Ectodermal cell (in vitro differentiated cells): ENCODE data around the gene NOSTRIN.
"Not testable (repeated sequence)": the region's sequence is repeated elsewhere in the genome, so short reads cannot be mapped to it uniquely, and the experiment has no call there.

Experiments
- H3K27ac ChIP-seq: 2 replicates; pipeline ENCODE4 v1.7.0; 2013; ENCODE audit warnings: mild to moderate bottlenecking, low read depth, low read length; ENCODE audit not compliant: insufficient read depth, poor library complexity, severe bottlenecking
- H3K27me3 ChIP-seq: 2 replicates; pipeline ENCODE4 v1.7.0; 2013; ENCODE audit warnings: mild to moderate bottlenecking, low read length; ENCODE audit not compliant: insufficient read depth, control insufficient read depth, poor library complexity, severe bottlenecking
- H3K36me3 ChIP-seq: one replicate; pipeline ENCODE4 v1.7.0; 2013; ENCODE audit warnings: low read length; ENCODE audit not compliant: control insufficient read depth, insufficient read depth
- H3K4me1 ChIP-seq: one replicate; pipeline ENCODE4 v1.7.0; 2013; ENCODE audit warnings: low read length; ENCODE audit not compliant: control insufficient read depth, insufficient read depth
- H3K4me3 ChIP-seq: 2 replicates; pipeline ENCODE4 v1.7.0; 2013; ENCODE audit warnings: low read depth, low read length, control low read depth; ENCODE audit not compliant: insufficient read depth
- H3K9me3 ChIP-seq: 2 replicates; pipeline ENCODE4 v1.7.0; 2013; ENCODE audit warnings: mild to moderate bottlenecking, low read length, moderate library complexity; ENCODE audit not compliant: control insufficient read depth
- WGBS, 2 experiments: methylation state at CpG; one replicate each; pipeline ENCODE4 v1.1.7; 2013; ENCODE audit warnings: missing lambda C conversion rate in 2 of 2; 5-methylcytosine and 5-hydroxymethylcytosine counted together

NOSTRIN gene

DNA sequence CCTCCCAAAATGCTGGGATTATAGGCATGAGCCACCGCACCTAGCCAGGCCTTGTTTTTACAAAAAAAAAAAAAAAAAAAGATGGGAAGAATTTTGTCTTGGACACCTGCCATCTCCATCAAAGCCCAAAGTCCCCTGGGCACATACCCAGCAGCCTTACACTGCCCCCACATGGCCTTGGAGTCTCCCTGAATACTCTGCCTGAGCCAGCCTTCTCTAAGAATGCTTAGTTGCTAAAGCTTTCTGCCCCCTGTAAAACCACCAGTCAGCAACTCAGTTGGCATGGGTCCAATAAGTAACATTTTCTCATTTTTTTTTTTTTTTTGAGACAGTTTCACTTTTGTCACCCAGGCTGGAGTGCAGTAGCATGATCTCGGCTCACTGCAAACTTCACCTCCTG is 47.2 kb downstream of the NOSTRIN start:
- no peak overlapping the region for H3K4me3 ChIP-seq
- 80 to 97% methylated on average over 2 of the region's 2 CpGs for WGBS, 2 experiments
- no peaks in the 10 kb centered on the region for H3K27me3 ChIP-seq
- H3K9me3 ChIP-seq, result no peaks in the 10 kb centered on the region
- no peaks in the 10 kb centered on the region for H3K4me1 ChIP-seq
- no peak overlapping the region for H3K27ac ChIP-seq
- no peaks in the 10 kb centered on the region for H3K36me3 ChIP-seq

DNA sequence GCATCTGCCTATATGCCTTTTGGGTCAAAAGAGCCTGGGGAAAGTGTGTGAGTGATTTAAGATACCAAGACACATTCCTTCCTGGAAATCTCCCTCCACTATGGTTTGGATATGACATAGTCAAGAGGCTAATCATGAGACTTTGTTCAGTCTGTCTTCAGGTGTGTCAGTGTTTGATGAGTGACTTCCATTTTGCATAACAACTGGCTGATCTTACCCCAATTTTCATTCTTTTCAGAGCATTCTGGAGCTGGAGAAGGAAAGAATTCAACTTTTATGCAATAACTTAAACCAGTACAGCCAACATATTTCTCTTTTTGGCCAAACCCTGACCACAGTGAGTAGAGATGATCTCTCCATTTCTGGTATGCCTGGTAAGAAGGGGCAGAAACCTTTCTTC is 48.4 kb downstream of the NOSTRIN start:
- Histone ChIP-seq H3K36me3 (no peaks in the 10 kb centered on the region), H3K27ac (no peak overlapping the region), H3K4me1 (no peaks in the 10 kb centered on the region), H3K9me3 (no peaks in the 10 kb centered on the region), H3K27me3 (no peaks in the 10 kb centered on the region), H3K4me3 (no peak overlapping the region)

DNA sequence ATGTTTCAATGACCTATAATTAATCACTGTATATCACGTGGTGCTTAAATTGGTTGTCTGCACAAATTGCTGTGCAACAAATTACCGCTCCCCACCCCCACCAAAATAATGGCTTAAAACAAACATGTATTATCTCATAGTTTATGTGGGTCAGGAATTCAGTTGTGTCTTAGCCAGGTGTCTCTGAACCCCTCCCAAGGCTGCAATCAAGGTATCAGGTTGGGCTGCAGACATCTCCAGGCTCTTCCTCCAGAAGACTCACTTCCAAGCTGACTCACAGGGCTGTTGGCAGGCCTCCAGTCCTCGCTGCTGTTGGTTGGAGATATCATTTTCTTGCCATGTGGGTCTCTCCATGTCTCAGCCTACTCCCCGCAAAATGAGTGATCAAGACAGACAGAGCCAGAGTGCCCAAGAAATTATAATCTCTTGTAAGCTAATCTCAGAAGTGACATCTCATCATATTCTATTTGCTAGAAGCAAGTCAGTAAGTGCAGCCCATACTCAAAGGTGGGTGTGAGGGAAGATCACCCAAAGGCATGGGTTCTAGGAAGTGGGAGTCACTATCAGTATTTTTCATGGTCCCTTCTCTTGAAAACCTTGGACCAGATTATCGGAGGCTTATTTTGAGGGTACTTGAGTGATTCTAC is 49.4 kb downstream of the NOSTRIN start:
- no peaks in the 10 kb centered on the region for H3K36me3 ChIP-seq
- no peak overlapping the region for H3K4me3 ChIP-seq
- H3K27me3 ChIP-seq, result no peaks in the 10 kb centered on the region
- H3K4me1 ChIP-seq, result no peaks in the 10 kb centered on the region
- H3K27ac ChIP-seq, result no peak overlapping the region
- no peaks in the 10 kb centered on the region for H3K9me3 ChIP-seq
- WGBS, 2 experiments, result 93 to 96% methylated on average over 5 of the region's 5 CpGs

DNA sequence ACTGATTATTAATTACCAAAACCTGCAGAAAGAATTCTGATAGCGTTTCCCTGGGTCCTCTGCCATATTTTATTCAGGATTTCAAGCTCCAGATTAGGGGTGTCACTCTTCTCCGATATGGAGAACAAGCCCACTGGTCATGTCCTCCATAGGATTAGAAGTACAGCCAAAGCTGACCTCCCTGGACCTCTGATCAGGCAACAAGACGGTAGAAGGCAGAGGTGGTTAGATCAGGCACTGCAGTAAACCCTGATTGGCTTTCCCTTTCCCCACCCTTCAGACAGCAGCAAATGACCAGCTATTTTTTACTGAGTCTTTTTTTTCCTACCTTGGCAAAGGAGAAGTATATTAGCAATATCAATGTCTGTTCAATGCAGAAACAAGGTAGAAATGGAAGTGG is 50.0 kb downstream of the NOSTRIN start:
- no peak overlapping the region for H3K4me3 ChIP-seq
- H3K4me1 ChIP-seq, result no peaks in the 10 kb centered on the region
- no peaks in the 10 kb centered on the region for H3K27me3 ChIP-seq
- H3K9me3 ChIP-seq, result no peaks in the 10 kb centered on the region
- WGBS, 2 experiments, result 65 to 72% methylated on average over 3 of the region's 3 CpGs
- H3K27ac ChIP-seq, result no peak overlapping the region
- no peaks in the 10 kb centered on the region for H3K36me3 ChIP-seq

DNA sequence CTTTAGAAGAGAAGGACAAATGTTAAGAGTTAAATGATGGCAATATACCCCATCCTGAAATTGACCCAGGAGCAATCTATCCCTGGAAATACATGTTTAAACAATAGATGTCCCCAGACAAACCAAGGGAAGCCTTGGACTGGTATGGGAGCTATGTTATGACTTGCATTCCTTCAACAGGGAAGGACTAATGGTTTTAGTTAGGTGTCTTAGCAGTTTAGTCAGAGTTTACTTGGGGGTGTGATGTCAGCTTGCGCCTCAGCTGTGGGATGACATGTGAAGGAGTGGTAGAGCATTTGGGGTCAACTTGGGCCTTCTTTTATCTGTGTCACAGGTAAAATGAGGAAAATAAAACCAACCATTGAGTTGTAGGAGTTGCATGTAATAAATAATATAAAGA is 51.0 kb downstream of the NOSTRIN start:
- no peaks in the 10 kb centered on the region for H3K4me1 ChIP-seq
- H3K9me3 ChIP-seq, result no peaks in the 10 kb centered on the region
- no peaks in the 10 kb centered on the region for H3K36me3 ChIP-seq
- WGBS, 2 experiments, result 95 to 100% methylated on average over 1 of the region's 1 CpG
- no peak overlapping the region for H3K4me3 ChIP-seq
- H3K27me3 ChIP-seq, result no peaks in the 10 kb centered on the region
- no peak overlapping the region for H3K27ac ChIP-seq

DNA sequence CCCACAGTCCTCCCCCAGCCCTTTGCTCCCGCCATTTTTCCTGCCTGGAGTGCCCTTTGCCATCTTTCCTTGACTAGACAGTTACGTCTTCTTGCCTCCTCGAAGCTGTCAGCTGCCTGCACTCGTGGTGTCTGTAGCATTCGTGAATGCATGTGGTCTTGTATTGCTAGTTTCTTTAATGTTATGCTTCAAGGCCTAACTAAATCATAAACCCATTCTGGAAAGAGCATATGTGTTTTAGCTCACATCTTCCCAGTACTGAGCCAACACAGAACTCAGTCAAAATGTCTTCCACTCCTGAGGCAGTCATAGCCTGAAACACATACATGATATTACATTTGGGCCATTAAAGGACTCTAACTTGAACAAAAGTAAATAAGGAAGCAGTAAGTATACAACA is 52.2 kb downstream of the NOSTRIN start:
- H3K9me3 ChIP-seq, result no peaks in the 10 kb centered on the region
- H3K4me3 ChIP-seq, result no peak overlapping the region
- H3K27me3 ChIP-seq, result no peaks in the 10 kb centered on the region
- no peaks in the 10 kb centered on the region for H3K36me3 ChIP-seq
- H3K27ac ChIP-seq, result no peak overlapping the region
- H3K4me1 ChIP-seq, result no peaks in the 10 kb centered on the region
- WGBS, 2 experiments, result 95 to 99% methylated on average over 5 of the region's 5 CpGs

DNA sequence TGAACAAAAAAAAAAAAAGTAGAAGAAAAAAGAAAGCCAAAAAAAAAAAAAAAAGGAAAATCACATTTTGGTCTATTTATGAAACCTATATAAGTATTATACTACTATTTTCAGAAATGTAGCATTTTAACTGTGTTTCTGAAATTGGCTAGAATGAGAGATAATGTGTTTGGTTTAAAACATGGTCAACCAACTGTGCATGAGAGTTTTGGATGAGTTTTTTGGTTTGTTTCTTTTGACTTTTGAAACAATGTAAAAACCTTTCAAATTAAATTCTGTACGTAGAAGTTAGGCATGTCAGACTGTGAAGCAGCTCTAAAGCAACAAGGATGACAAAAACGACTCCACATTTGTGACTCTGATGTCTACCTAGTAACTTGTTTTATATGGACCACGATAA is 53.2 kb downstream of the NOSTRIN start:
- Histone ChIP-seq H3K27me3 (no peaks in the 10 kb centered on the region), H3K36me3 (no peaks in the 10 kb centered on the region), H3K4me1 (no peaks in the 10 kb centered on the region), H3K9me3 (no peaks in the 10 kb centered on the region), H3K27ac (no peak overlapping the region), H3K4me3 (no peak overlapping the region)
- WGBS, 2 experiments, result 95 to 97% methylated on average over 3 of the region's 3 CpGs

DNA sequence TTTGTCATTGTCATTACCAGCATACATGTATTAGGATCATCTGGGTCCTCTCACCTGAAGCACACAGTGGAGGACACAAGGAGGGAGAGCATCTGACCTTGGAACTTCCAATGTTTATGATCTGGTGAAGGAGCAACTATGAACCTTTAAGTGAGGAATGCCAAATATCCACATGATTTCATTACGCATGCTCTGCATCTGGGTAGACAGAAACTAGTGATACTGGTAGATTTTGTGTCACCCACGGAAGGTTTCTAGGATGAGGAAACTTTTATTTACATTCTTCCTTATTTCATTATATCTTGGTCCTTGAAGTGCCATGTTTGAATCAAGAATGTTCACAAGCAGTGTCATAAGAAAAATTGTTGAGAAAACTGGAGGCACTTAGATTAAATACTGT is 55.7 kb downstream of the NOSTRIN start:
- 100% methylated on average over 1 to 2 of the region's 2 CpGs for WGBS, 2 experiments
- Histone ChIP-seq H3K27ac (no peak overlapping the region), H3K9me3 (no peaks in the 10 kb centered on the region)

DNA sequence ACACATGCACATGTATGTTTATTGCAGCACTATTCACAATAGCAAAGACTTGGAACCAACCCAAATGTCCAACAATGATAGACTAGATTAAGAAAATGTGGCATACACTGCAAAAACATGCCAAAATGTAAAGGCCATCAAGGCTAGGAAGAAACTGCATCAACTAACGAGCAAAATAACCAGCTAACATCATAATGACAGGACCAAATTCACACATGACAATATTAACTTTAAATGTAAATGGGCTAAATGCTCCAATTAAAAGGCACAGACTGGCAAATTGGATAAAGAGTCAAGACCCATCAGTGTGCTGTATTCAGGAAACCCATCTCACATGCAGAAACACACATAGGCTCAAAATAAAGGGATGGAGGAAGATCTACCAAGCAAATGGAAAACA is 64.7 kb downstream of the NOSTRIN start:
- not testable (repeated sequence) for H3K4me3 ChIP-seq, H3K27me3 ChIP-seq, H3K36me3 ChIP-seq, H3K27ac ChIP-seq, H3K4me1 ChIP-seq, H3K9me3 ChIP-seq
- WGBS, 2 experiments, result no CpG with 5 or more reads among the region's 1 CpG

More for the DNA sequence above, 55.7 kb downstream of the NOSTRIN start:
- H3K27me3 ChIP-seq, result no peaks in the 10 kb centered on the region
- H3K4me1 ChIP-seq, result no peaks in the 10 kb centered on the region
- H3K4me3 ChIP-seq, result no peak overlapping the region
- no peaks in the 10 kb centered on the region for H3K36me3 ChIP-seq

DNA sequence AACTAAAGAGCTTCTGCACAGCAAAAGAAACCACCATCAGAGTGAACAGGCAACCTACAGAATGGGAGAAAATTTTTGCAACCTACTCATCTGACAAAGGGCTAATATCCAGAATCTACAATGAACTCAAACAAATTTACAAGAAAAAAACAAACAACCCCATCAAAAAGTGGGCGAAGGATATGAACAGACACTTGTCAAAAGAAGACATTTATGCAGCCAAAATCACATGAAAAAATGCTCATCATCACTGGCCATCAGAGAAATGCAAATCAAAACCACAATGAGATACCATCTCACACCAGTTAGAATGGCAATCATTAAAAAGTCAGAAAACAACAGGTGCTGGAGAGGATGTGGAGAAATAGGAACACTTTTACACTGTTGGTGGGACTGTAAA is 67.9 kb downstream of the NOSTRIN start:
- H3K27ac ChIP-seq, H3K9me3 ChIP-seq, H3K27me3 ChIP-seq, H3K4me1 ChIP-seq, H3K36me3 ChIP-seq, H3K4me3 ChIP-seq: not testable (repeated sequence)
- WGBS, 2 experiments, result 85% methylated on average over 1 of the region's 1 CpG; no CpG with 5 or more reads in 1 of the 2 experiments

DNA sequence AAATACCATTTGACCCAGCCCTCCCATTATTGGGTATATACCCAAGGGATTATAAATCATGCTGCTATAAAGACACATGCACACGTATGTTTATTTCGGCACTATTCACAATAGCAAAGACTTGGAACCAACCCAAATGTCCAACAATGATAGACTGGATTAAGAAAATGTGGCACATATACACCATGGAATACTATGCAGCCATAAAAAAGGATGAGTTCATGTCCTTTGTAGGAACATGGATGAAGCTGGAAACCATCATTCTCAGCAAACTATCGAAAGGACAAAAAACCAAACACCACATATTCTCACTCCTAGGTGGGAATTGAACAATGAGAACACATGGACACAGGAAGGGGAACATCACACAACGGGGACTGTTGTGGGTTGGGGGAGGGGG is 68.4 kb downstream of the NOSTRIN start:
- not testable (repeated sequence) for H3K27ac ChIP-seq, H3K4me1 ChIP-seq, H3K27me3 ChIP-seq, H3K9me3 ChIP-seq, H3K4me3 ChIP-seq, H3K36me3 ChIP-seq
- 90 to 100% methylated on average over 1 to 2 of the region's 4 CpGs for WGBS, 2 experiments
